A204.1 (cell line): ENCODE results near the gene INPP4B.
"Not testable (repeated sequence)": the region's sequence is repeated elsewhere in the genome, so short reads cannot be mapped to it uniquely, and the experiment has no call there.

ENCODE experiments used
- FAIRE-seq: peaks from 2 replicates; lab custom pipeline; 2012; peaks lifted over from hg19 to GRCh38; lab: Jason Lieb, UNC

Gene INPP4B

DNA sequence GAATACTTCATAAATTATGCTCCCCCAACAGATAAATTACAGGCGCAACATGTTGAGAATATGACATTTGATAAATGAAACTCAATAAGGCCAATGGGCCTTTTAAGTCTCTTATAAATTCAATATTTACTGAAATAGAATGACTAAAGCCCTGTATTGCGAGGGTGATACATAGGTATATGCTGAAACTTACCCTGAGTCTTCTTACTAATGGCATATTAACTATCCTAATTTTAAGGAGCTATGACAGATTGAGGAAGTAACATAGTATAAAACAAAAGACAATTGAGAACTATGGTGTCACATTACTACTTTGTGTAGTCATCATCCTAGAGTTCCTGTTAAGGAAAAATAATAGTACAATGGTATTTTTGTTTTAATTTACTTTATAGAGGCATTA lies 769.1 kb downstream of the INPP4B start:
- FAIRE-seq: no peak

DNA sequence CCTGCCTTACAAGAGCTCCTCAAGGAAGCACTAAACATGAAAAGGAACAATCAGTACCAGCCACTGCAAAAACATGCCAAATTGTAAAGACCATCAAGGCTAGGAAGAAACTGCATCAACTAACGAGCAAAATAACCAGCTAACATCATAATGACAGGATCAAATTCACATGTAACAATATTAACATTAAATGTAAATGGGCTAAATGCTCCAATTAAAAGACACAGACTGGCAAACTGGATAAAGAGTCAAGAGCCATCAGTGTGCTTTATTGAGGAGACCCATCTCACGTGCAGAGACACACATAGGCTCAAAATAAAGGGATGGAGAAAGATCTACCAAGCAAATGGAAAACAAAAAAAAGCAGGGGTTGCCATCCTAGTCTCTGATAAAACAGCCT lies 777.8 kb downstream of the INPP4B start:
- FAIRE-seq: not testable (repeated sequence)

DNA sequence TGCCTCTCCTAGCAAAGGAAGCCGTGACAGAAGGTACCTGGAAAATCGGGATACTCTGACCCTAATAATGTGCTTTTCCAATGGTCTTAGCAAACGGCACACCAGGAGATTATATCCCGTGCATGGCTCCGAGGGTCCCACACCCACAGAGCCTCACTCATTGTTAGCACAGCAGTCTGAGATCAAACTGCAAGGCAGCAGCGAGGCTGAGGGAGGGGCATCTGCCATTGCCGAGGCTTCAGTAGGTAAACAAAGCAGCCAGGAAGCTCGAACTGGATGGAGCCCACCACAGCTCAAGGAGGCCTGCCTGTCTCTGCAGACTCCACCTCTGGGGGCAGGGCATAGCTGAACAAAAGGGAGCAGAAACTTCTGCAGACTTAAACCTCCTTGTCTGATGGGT lies 779.5 kb downstream of the INPP4B start:
- FAIRE-seq: not testable (repeated sequence)

DNA sequence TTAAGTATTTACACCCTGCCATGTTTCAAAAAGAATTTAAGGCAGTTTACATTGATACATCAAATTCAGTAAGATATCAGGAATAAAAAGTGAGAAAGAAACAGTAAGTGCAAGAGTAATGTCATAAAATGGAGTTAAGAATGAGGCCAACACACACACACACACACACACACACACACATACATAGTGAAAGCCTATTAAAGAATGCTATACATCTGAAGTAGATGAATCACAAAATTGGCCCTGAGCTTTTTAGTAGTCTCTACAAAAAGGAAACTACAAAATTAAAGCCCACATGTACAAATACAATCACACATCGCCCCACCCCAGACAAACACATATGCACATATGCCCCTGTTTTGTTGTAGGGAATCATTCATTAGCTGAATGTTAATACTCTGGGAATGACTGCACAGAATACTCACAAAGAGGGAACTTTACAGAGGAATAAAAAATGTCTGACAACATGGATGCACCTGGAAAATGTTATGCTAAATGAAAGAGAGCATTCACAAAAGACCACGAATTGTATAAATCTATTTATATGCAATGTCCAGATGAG lies 780.9 kb downstream of the INPP4B start:
- no peak for FAIRE-seq

DNA sequence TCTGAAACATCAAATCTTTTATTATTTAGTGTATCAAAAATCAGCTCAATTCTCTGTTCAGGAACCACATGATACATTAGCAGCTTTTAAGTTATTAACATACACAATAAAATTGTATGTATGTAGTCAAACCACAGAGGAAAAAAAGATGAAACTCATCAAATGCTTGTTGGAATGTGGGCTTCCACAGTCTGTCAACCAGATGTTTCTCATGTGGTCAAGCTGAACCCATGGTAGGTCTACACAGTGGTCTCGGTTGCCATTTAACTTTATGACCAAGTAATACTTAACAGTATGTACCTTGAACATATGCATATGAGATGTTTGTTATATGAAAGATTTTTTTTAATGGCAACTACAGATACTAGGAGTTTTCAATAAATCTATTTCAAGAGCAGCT lies 781.9 kb downstream of the INPP4B start:
- no peak for FAIRE-seq

DNA sequence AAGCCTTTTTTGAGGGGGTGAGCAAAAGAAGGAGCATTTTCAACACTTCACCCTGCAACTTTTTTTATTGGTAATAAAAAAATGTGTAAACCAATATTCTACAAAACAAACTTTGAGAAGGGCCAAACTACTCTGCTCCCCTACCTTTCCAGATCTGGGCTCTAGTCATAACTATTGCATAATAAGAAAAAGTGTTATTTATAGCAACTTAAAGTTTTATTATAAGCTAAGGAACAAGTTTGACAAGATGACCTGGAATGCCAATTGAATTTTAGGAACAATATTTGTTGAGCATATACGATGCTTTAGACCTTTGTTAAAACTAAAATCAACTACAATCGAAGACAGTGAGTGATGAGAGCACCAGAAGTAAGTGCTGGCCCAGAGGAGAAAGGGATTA lies 800.1 kb downstream of the INPP4B start:
- no peak for FAIRE-seq

DNA sequence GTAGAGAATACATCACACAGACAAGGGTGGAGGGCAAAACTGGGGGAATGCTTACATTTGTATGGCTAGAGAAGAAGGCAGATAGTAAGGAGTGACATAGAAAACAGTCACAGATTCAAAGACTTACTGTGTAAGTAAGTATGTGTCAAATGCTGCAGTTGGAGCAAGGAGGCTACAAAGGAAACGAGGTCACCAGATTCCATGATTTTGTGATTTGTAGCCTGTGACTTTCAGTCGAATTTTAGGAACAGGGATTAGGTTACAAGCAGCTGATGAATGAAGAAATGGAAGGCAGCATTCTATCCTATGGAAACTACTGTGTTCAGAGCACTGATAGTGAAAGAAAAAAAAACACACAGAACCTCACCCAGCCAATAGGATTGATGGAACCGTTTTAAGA lies 801.8 kb downstream of the INPP4B start:
- FAIRE-seq: no peak

DNA sequence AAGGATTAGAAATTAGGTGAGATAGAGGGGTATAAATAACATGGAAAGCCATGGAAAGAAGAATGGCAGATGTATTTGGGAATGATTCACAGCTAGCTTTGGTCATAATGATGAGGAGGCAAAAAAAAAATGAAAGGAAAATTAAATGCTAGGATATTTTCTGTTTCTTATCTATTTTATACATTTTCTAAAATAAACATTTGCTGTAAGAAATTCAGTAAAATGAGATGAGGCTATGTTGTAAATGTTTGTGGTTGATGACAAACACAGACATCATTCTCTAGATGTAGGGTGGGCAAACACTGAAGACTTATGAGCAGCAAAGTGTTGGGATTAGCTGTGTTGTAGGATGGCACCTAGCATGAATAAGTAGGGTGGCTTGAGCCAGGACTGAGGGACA lies 802.6 kb downstream of the INPP4B start:
- FAIRE-seq: no peak

DNA sequence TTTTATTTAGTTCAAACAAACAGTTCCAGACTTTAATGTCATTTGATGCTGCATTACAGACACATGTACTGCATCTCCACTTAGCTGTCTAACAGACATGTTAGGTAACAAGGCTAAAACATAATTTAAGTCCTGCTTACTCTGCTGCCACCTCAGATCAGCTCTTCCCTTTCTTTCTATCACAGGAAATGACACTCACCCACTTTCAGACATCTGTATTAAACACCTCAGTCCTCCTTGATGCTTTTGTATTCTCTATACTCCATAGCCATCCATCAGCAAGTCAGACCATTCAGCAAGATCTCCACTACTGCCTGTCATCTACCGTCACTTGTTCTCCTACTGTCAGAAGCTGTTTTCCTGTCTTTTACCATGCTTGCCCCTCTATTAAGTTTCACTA lies 804.3 kb downstream of the INPP4B start:
- no peak for FAIRE-seq

DNA sequence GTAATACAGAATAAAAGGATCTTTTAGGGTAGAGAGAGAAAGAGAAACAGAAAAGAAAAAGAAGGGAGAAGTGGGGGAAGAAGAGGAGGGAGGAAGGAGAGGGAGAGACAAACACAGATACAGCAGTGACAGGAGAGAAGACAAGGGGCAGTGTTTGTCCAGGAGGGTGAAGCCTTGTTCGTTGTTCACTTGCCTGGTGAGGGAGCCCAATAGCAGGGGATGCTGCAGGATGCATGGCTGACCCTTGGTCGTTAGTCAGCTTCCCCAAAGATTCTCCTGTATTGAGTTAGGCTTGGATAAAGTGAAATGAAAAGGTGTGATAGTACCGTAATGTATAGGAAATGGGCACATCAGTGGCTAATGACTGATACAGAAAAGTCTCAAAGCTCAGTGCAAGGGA lies 806.1 kb downstream of the INPP4B start:
- FAIRE-seq: no peak

DNA sequence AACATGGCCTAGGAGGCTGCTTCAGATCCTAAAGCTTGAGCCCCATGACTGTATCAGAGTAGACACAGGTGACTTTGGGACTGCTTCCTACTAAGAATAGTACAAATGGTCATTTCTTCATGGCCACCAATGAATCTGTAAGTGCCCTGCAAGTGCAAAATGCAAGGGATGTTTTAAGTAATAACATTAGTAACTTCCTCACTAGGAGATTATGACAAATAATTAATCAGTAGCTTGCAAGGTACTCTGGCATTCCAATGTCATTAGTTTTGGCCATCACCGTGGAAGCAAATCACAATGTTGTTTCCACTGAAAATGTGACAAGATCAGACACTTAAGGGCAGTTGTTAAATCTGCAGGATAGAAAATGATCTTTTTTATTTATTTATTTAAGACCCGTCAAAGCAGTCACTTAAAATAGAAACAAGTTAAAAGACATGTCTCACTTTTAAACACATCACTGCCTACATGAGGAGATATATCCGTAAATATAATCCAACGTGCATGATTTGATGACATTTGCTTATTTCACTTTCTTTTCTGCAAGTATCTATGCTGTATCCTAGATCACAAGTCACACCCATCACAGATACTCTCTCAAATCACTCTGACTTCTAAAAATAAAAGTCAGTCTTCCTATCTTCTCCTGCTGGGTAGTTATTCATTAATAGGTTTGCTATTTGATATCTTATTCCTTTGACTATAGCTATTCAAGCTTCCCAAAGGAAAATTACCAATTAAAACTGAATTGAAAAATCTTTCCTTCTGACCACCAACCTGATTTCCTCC lies 809.1 kb downstream of the INPP4B start:
- no peak for FAIRE-seq

DNA sequence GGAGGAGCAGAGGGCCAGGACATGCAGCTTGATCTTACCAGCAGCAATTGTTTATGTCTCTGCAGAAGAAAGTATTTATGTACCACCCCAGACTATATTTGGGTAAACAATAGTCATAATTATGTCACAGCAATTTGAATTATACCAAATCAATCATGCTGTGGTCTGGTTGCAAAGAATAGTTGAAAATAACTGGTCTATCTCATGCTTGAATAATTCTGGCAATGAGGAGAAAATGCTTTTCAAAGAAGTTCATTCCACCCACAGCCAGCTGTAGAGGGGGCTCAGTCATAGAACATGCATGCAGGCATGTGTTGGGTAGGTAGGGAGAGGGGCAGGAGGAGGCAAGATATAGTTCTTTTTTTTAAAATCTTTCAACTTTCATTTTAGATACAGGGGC lies 810.5 kb downstream of the INPP4B start:
- no peak for FAIRE-seq

DNA sequence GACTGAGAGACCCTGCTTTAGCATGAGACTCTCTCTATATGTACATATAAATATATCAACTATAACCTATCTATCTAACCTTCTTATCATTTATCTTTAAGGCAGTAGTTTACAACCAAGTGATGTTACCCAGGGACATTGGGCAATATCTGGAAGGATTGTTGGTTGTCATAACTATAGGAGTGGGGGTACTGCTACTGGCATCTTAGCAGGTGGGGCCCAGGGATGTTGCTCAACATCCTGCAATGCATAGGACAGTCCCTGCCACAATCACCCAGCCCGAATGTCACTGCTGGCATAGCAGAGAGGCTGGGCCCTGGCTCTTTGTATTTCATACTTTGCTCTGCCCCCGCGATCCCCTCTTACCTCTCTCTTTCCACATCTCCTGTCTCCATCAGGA lies 812.0 kb downstream of the INPP4B start:
- FAIRE-seq: no peak

DNA sequence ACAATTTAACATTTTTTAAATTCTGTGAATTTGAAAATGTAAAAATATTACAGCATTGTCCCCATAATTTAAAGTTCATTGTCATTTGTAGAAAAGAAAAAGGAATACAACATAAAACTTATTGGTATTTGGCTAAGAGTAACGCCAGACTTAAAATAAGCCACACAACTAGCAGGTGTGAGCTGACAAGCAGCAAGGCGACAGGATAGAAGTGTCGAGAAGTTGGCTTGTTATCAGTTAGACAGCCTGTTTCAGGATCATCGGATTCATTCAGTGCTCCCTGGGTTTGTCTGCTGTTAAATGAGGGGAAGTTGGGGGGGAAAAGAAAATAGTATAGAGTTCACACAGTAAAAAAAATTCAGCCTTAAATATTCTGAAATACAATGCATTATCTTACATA lies 816.1 kb downstream of the INPP4B start:
- no peak for FAIRE-seq

DNA sequence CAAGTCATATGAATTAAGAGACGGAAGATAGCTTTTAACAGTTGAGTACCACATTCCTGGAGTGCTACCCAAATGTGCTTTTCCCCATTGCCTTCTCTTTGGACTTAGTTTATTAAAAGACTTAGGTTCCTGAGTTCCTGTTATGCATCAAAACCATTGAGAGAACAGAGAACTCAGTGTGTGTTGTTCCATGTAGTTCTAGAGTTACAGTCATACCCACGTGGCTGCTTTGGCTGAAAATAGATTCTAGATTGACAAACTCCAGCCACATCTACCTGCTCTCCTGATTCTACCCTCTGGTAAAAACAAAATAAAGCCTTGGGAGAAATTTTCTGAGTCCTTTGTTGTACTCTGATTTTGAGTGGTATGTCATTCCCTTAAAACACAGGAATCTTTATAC lies 824.3 kb downstream of the INPP4B start:
- no peak for FAIRE-seq

DNA sequence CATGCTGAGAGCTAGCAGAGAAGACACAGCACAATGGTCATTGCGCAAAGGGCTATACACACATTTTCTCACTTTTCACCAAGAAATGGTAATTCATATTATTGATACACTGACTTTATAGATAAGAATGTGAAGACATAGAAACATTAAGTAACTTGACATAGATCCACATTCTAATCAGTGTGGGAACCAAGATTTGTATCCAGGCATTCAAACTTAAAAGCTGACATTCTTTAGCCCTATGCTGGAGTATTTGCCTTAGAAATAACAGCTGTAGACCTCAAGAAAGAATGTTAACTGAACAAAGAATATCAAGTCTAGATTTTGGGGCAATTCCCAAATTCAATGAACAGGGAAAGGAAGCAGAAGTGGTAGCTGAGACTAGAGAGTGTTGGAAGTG lies 824.9 kb downstream of the INPP4B start:
- FAIRE-seq: no peak

DNA sequence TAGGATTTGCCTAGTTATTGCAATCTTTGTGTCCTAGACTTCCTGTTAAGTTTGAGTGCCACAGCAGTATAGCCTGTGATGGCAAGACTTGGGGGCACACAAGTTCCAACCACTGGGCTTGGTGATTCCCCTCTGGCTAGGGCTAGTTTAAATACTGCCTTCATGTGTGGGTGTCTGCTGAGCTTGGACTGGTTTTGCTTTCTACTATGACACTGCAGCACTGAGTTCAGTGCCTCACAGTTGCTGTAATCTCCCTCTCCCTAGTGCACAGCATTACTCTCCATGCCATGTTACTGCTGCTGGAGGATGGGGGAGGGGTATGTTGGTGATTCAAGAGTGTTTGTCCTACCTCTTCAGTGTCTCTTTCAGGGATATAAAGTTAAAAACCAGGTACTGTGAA lies 830.1 kb downstream of the INPP4B start:
- FAIRE-seq: no peak

DNA sequence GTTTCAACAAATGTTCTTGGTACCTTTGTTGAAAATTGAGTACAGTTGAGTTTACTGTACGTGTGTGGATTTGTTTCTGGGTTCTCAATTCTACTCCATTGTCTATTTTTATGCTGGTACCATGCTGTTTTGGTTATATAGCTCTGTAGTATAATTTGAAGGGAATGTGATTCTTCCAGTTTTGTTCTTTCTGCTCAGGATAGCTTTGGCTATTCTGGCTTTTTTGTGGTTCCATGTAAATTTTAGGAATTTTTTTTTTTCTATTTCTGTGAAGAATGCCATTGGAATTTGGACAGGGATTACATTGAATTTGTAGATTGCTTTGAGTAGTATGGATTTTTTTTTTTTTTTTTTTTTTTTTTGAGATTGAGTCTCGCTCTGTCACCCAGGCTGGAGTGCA lies 836.4 kb downstream of the INPP4B start:
- FAIRE-seq: no peak

DNA sequence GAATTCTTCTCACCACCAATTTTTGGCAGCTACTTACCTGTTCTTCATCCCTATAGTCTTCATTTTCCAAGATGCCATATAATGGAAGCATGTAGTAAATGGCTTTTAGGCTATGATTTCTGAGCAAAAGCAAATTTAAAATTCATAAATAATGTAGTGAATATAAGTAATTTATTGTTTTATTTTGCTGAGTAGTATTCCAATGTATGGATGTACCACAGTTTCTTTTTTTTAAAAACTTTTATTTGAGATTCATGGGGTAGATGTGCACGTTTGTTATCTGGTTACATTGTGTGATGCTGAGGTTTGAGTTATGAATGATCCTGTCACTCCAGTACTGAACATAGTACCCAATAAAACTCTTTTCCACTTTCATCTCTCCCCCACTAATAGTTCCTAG lies 840.6 kb downstream of the INPP4B start:
- no peak for FAIRE-seq

DNA sequence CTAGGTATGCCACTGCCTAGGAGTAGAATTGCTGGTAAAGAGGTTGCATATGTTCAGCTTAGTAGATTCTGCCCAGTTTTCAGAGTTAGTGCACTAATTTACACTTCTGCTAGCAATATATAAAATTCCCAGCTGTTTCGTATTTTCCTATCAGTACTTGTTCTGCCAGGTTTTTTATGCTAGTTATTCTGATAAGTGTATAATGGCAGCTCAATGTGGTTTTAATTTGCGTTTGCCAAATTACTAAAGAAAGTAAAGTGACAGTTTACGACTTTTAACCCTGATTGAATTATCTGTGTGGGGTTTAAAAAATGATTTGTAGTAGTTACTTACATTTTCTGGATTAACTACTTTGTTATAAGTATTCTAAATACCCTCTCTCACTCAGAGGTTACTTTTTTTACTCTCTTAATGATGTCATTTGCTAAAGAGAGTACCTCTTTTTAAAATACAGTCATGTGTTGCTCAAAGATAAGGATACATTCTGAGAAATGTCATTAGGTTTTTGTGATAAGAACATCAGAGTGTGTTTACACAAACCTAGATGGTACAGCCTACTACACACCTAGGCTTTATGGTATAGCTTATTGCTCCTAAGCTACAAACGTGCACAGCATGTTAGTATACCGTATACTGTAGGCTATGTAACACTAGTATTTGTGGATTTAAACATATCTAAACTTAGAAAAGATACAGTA lies 846.5 kb downstream of the INPP4B start:
- no peak for FAIRE-seq

DNA sequence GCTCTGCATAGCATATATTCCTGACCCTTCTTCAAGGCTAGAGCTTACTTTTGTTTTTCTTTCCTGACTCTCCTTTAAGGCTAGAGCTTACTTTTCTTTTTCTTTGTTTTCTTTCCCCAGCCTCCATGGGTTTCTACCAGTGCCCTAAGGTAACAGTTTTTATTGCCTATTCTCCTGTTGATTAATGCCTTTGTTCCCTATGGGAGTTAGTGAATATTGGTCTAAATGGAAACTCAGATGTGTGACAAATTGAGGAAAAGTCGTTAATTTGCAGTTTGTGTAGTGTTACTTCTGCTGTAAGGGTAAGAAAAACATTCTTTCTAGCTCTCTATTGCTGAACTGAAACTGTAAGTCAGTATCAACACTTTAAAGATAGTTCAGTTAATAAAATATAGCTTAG lies 851.0 kb downstream of the INPP4B start:
- no peak for FAIRE-seq

DNA sequence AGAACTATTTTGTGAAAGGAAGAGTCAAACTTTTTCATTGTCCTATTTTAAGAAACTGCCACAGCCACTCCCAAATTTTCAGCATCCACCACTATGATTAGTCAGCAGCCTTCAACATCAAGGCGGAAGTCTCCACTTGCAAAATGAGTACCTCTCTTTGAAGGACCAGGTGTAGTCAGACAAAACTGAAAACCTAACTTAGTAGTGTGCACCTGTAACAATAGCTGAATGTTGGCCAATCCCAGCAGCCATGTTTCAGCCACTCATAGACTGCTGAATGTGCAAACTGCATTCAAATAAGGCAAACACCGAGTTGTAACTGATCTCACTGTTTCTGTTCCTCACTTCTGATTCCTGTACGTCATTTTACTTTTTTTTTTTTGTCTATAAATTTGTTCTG lies 868.7 kb downstream of the INPP4B start:
- FAIRE-seq: no peak
